MM.1S (cell line): ENCODE measurements around the gene TSHZ2.
"Not testable (repeated sequence)": the region's sequence is repeated elsewhere in the genome, so short reads cannot be mapped to it uniquely, and the experiment has no call there.

ENCODE experiments used
- DNase-seq: peaks from one replicate; pipeline ENCODE4 v3.0.0-alpha.2; 2015
- H2AFZ ChIP-seq: fragments of 300-600 bp; sonication (generic); 2 replicates; pipeline ENCODE4 v1.6.0; 2016; ENCODE audit warnings: antibody characterized with exemption, low read length
- H3F3A ChIP-seq: fragments of 300-600 bp; sonication (generic); 2 replicates; pipeline ENCODE4 v1.6.1; 2016; ENCODE audit warnings: mild to moderate bottlenecking, antibody characterized with exemption, low read length, moderate library complexity, mixed read lengths; ENCODE audit not compliant: insufficient read depth
- H3K27ac ChIP-seq: fragments of 300-600 bp; sonication (generic); 2 replicates; pipeline ENCODE4 v1.5.1; 2016; ENCODE audit warnings: mild to moderate bottlenecking, low read length
- H3K27me3 ChIP-seq: fragments of 300-600 bp; sonication (generic); replicated peaks from 2 replicates; pipeline ENCODE4 v1.6.0; 2016; ENCODE audit warnings: low read length; ENCODE audit not compliant: insufficient read depth
- H3K36me3 ChIP-seq: fragments of 300-600 bp; sonication (generic); replicated peaks from 2 replicates; pipeline ENCODE4 v1.6.1; 2016; ENCODE audit warnings: mild to moderate bottlenecking, low read length, mixed read lengths; ENCODE audit not compliant: insufficient read depth
- H3K4me1 ChIP-seq: fragments of 300-600 bp; sonication (generic); 2 replicates; pipeline ENCODE4 v1.6.1; 2016; ENCODE audit warnings: low read length, mixed read lengths
- H3K4me2 ChIP-seq: fragments of 300-600 bp; sonication (generic); 2 replicates; pipeline ENCODE4 v1.6.0; 2016; ENCODE audit warnings: low read depth, low read length
- H3K4me3 ChIP-seq: fragments of 300-600 bp; sonication (generic); 2 replicates; pipeline ENCODE4 v1.5.1; 2016; ENCODE audit warnings: low read length, mixed read lengths
- H3K79me2 ChIP-seq: fragments of 300-600 bp; sonication (generic); 2 replicates; pipeline ENCODE4 v1.6.1; 2016; ENCODE audit warnings: mixed run types, low read length, mixed read lengths
- H3K9ac ChIP-seq: fragments of 300-600 bp; sonication (generic); 2 replicates; pipeline ENCODE4 v1.6.1; 2016; ENCODE audit warnings: low read length, mixed read lengths
- H3K9me2 ChIP-seq: fragments of 300-600 bp; sonication (generic); replicated peaks from 2 replicates; pipeline ENCODE4 v1.6.1; 2016; ENCODE audit warnings: mild to moderate bottlenecking, low read length, mixed read lengths; ENCODE audit not compliant: insufficient read depth
- H3K9me3 ChIP-seq: fragments of 300-600 bp; sonication (generic); replicated peaks from 2 replicates; pipeline ENCODE4 v1.6.1; 2016; ENCODE audit warnings: mild to moderate bottlenecking, low read length, mixed read lengths; ENCODE audit not compliant: insufficient read depth
- H4K20me1 ChIP-seq: fragments of 300-600 bp; sonication (generic); 2 replicates; pipeline ENCODE4 v1.6.1; 2016; ENCODE audit warnings: mild to moderate bottlenecking, low read length, moderate library complexity, mixed read lengths; ENCODE audit not compliant: insufficient read depth
- EZH2 ChIP-seq: fragments of 300-600 bp; sonication (generic); optimal IDR thresholded peaks from 2 replicates; pipeline ENCODE3; 2017; ENCODE audit warnings: low read depth, mild to moderate bottlenecking, antibody characterized with exemption, low read length, mixed read lengths
- EZH2phosphoT487 ChIP-seq: fragments of 300-600 bp; sonication (generic); IDR thresholded peaks from 2 replicates; pipeline ENCODE4 v1.6.1; 2018; ENCODE audit warnings: antibody characterized with exemption, low read length
- TF ChIP-seq, protein P1 (sequence below): fragments of 300-600 bp; sonication (generic); IDR thresholded peaks from 2 replicates; pipeline ENCODE4 v1.5.1; 2016; ENCODE audit warnings: antibody characterized with exemption, low read length, mixed read lengths

TSHZ2 gene

DNA sequence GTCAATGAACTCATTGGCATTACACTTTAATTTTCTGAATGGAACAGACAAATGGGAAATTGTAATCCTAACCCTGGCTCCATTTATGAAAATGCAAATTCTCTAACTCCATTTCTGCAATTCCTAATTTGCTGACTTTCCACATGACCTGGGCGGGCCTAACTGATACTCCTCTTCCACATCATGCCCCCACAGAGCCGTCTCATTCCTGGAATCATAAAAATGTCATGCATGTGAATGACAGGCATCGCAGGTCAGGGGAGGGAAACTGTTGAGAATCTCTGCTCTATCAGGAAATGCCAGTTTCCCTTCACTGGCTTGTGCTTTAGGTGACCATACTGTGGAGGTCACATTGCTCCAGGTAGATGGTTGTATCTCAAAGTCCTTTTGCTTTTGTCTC is 456.4 kb downstream of the TSHZ2 start:
- H3K9ac ChIP-seq = no peak overlapping the region
- no peak for DNase-seq
- H2AFZ ChIP-seq = no peak overlapping the region
- H3K4me3 ChIP-seq = no peak overlapping the region
- no peaks in the 10 kb centered on the region for H3K9me2 ChIP-seq
- H3K79me2 ChIP-seq = no peaks in the 10 kb centered on the region
- no peaks in the 10 kb centered on the region for H3F3A ChIP-seq
- no peaks in the 10 kb centered on the region for H4K20me1 ChIP-seq
- no peak overlapping the region for H3K27ac ChIP-seq
- TF ChIP-seq, protein P1, sequence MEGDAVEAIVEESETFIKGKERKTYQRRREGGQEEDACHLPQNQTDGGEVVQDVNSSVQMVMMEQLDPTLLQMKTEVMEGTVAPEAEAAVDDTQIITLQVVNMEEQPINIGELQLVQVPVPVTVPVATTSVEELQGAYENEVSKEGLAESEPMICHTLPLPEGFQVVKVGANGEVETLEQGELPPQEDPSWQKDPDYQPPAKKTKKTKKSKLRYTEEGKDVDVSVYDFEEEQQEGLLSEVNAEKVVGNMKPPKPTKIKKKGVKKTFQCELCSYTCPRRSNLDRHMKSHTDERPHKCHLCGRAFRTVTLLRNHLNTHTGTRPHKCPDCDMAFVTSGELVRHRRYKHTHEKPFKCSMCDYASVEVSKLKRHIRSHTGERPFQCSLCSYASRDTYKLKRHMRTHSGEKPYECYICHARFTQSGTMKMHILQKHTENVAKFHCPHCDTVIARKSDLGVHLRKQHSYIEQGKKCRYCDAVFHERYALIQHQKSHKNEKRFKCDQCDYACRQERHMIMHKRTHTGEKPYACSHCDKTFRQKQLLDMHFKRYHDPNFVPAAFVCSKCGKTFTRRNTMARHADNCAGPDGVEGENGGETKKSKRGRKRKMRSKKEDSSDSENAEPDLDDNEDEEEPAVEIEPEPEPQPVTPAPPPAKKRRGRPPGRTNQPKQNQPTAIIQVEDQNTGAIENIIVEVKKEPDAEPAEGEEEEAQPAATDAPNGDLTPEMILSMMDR = no peak
- TF ChIP-seq EZH2 = no peak
- no peak for TF ChIP-seq EZH2phosphoT487
- no peaks in the 10 kb centered on the region for H3K4me1 ChIP-seq
- no peak overlapping the region for H3K4me2 ChIP-seq
- no peaks in the 10 kb centered on the region for H3K27me3 ChIP-seq
- no peaks in the 10 kb centered on the region for H3K9me3 ChIP-seq
- H3K36me3 ChIP-seq = no peaks in the 10 kb centered on the region

DNA sequence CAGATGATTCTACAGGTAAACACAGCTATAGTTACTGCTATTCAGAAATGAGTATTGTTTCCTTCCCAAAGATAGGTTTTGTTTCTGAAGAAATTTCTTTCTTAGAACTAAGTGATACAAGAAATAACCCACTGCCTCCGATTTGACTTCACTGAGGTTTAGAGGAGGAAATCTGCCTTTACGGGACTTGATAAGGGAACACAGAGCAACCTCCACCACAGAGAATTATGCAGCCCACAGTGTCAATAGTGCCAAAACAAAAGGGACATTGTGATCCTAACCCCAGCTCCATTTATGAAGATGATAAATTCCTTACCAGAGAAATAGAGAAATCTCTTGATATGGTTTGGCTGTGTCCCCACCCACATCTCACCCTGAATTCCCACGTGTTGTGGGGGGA is 456.8 kb downstream of the TSHZ2 start:
- H3F3A ChIP-seq = no peaks in the 10 kb centered on the region
- no peaks in the 10 kb centered on the region for H3K9me3 ChIP-seq
- no peak overlapping the region for H3K4me2 ChIP-seq
- H2AFZ ChIP-seq = no peak overlapping the region
- H3K4me3 ChIP-seq = no peak overlapping the region
- no peaks in the 10 kb centered on the region for H4K20me1 ChIP-seq
- no peak overlapping the region for H3K27ac ChIP-seq
- H3K79me2 ChIP-seq = no peaks in the 10 kb centered on the region
- no peak overlapping the region for H3K9ac ChIP-seq
- DNase-seq = no peak
- H3K9me2 ChIP-seq = no peaks in the 10 kb centered on the region
- H3K27me3 ChIP-seq = no peaks in the 10 kb centered on the region
- TF ChIP-seq EZH2phosphoT487 (no peak), EZH2 (no peak)
- TF ChIP-seq, protein P1 = no peak
- H3K4me1 ChIP-seq = no peaks in the 10 kb centered on the region
- H3K36me3 ChIP-seq = no peaks in the 10 kb centered on the region

DNA sequence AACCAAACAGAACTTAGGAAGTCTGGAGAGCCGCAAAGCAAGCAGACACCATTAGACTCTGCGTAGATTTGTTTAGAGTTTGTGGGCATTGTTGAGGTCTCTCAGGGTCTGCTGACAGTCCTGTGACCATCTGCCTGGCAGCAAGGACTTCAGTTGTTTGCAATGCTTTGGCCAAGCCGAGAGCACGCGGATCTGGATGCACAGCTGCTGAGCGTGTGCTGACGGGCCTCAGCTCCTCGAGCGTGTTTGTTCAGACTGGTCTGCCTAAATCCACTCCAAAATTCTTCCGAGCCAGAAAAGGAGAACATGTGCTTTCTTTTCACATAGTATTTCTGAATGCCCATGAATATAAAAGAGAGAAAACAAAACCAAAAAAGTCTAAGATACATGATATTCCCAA is 462.5 kb downstream of the TSHZ2 start:
- Histone ChIP-seq H3K27ac (no peak overlapping the region), H3K9me3 (no peaks in the 10 kb centered on the region), H3K4me1 (no peaks in the 10 kb centered on the region), H4K20me1 (no peaks in the 10 kb centered on the region), H3F3A (no peaks in the 10 kb centered on the region), H3K9me2 (no peaks in the 10 kb centered on the region), H2AFZ (no peak overlapping the region), H3K4me2 (no peak overlapping the region), H3K9ac (no peak overlapping the region), H3K27me3 (no peaks in the 10 kb centered on the region), H3K36me3 (no peaks in the 10 kb centered on the region), H3K4me3 (no peak overlapping the region), H3K79me2 (no peaks in the 10 kb centered on the region)
- no peak for DNase-seq
- TF ChIP-seq EZH2 (no peak), EZH2phosphoT487 (no peak)
- TF ChIP-seq, protein P1 = no peak

DNA sequence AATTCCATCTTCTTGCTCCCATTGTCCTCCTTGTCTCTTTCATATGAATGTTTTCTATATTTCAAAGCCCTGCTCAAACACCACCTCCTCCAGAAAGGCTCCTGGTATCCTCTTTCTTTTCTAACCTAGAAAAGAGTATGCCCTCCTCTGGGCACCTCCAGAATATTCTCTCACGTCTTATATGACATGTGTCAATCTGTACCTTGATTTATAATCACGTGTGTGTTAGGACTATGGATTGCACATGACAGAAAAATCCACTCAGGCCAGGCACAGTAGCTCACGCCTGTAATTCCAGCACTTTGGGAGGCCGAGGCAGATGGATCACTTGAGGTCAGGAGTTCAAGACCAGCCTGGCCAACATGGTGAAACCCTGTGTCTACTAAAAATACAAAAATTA is 464.8 kb downstream of the TSHZ2 start:
- H3K4me1 ChIP-seq, H3K27ac ChIP-seq, DNase-seq, H3K27me3 ChIP-seq, H3K36me3 ChIP-seq, H3K4me3 ChIP-seq, H3K4me2 ChIP-seq, H3K79me2 ChIP-seq, H4K20me1 ChIP-seq, H2AFZ ChIP-seq, H3K9me3 ChIP-seq, H3F3A ChIP-seq, H3K9ac ChIP-seq, H3K9me2 ChIP-seq: not testable (repeated sequence)
